Duodenal mucosa (tissue), 2 donors: ENCODE data around the gene KIF1A.

ENCODE experiments used
- H3K27ac ChIP-seq: one replicate; pipeline ENCODE4 v1.7.0; 2013; ENCODE audit warnings: low read depth, low read length
- H3K27me3 ChIP-seq, 2 donors: one replicate each; pipeline ENCODE4 v1.7.0; 2013; ENCODE audit warnings: low read length in 2 of 2, control low read depth in 1 of 2; ENCODE audit not compliant: insufficient read depth in 2 of 2, control insufficient read depth in 1 of 2
- H3K36me3 ChIP-seq, 2 donors: one replicate each; pipeline ENCODE4 v1.7.0; 2013; ENCODE audit warnings: low read length in 2 of 2, control low read depth in 1 of 2; ENCODE audit not compliant: insufficient read depth in 2 of 2, control insufficient read depth in 1 of 2
- H3K4me1 ChIP-seq, 2 donors: one replicate each; pipeline ENCODE4 v1.7.0; 2013; ENCODE audit warnings: low read length in 2 of 2, control low read depth in 1 of 2; ENCODE audit not compliant: insufficient read depth in 2 of 2, control insufficient read depth in 1 of 2
- H3K4me3 ChIP-seq, 2 donors: one replicate each; pipeline ENCODE4 v1.7.0; 2013; ENCODE audit warnings: low read length in 2 of 2, low read depth in 1 of 2
- H3K9ac ChIP-seq, 2 donors: one replicate each; pipeline ENCODE4 v1.7.0; 2013; ENCODE audit warnings: low read length in 2 of 2, low read depth in 1 of 2
- H3K9me3 ChIP-seq, 2 donors: one replicate each; pipeline ENCODE4 v1.7.0; 2013; ENCODE audit warnings: low read length in 2 of 2, control low read depth in 1 of 2; ENCODE audit not compliant: control insufficient read depth in 1 of 2

The KIF1A gene

GRCh38 chr2:240819858-240820606, at the start of gene KIF1A:
TSS of gene KIF1A (minus strand) at chr2:240820219. CDS start at chr2:240797752, 22,467 bp downstream.
- H3K4me3 ChIP-seq, result no peak within 1 kb of the TSS
- peaks cover 47 to 53% of the 10 kb centered on the region in 2 donors for H3K27me3 ChIP-seq
- no peak within 1 kb of the TSS for H3K9ac ChIP-seq
- no peaks in the 10 kb centered on the region for H3K9me3 ChIP-seq
- peaks cover 0 to 2% of the 10 kb centered on the region in 2 donors for H3K4me1 ChIP-seq
- H3K27ac ChIP-seq, result no peak within 1 kb of the TSS
- H3K36me3 ChIP-seq, result no peaks in the 10 kb centered on the region

- H3K4me3 ChIP-seq, result no peak overlapping the region
- H3K4me1 ChIP-seq, result peaks cover 7 to 8% of the 10 kb centered on the region in 2 donors
- H3K9me3 ChIP-seq, result no peaks in the 10 kb centered on the region
- H3K9ac ChIP-seq, result no peak overlapping the region
- H3K27me3 ChIP-seq, result no peaks in the 10 kb centered on the region
- H3K27ac ChIP-seq, result no peak overlapping the region
- no peaks in the 10 kb centered on the region for H3K36me3 ChIP-seq
These were observed 49.3 kb upstream of the KIF1A start for GRCh38 chr2:240869109-240869955.

GRCh38 chr2:240868286-240869108, 48.5 kb upstream of the KIF1A start, which contains the start of gene AGXT:
TSS of gene AGXT (plus strand) at chr2:240868824. CDS start at chr2:240868866, 42 bp downstream.
- H3K27me3 ChIP-seq, result no peaks in the 10 kb centered on the region
- no peak within 1 kb of the TSS for H3K27ac ChIP-seq
- no peaks in the 10 kb centered on the region for H3K36me3 ChIP-seq
- H3K9ac ChIP-seq, result no peak within 1 kb of the TSS
- no peaks in the 10 kb centered on the region for H3K9me3 ChIP-seq
- no peak within 1 kb of the TSS for H3K4me3 ChIP-seq
- peaks cover 0 to under 1% of the 10 kb centered on the region in 2 donors for H3K4me1 ChIP-seq

- no peaks in the 10 kb centered on the region for H3K36me3 ChIP-seq
- no peaks in the 10 kb centered on the region for H3K9me3 ChIP-seq
These were observed 45.4 kb upstream of the KIF1A start for GRCh38 chr2:240865391-240865790.

GRCh38 chr2:240864475-240864874, 44.5 kb upstream of the KIF1A start:
- Histone ChIP-seq H3K27ac (no peak overlapping the region), H3K9me3 (no peaks in the 10 kb centered on the region), H3K4me1 (no peaks in the 10 kb centered on the region), H3K27me3 (no peaks in the 10 kb centered on the region), H3K4me3 (no peak overlapping the region), H3K36me3 (no peaks in the 10 kb centered on the region), H3K9ac (no peak overlapping the region)

More at GRCh38 chr2:240865391-240865790, 45.4 kb upstream of the KIF1A start:
- H3K27ac ChIP-seq, result no peak overlapping the region
- no peaks in the 10 kb centered on the region for H3K27me3 ChIP-seq
- H3K4me1 ChIP-seq, result no peaks in the 10 kb centered on the region
- no peak overlapping the region for H3K9ac ChIP-seq
- H3K4me3 ChIP-seq, result no peak overlapping the region

GRCh38 chr2:240861547-240861946, 41.5 kb upstream of the KIF1A start:
- no peaks in the 10 kb centered on the region for H3K9me3 ChIP-seq

GRCh38 chr2:240858871-240859270, 38.9 kb upstream of the KIF1A start:
- Histone ChIP-seq H3K9ac (no peak overlapping the region), H3K27ac (no peak overlapping the region), H3K36me3 (no peaks in the 10 kb centered on the region), H3K4me1 (peaks cover 9 to 14% of the 10 kb centered on the region in 2 donors), H3K4me3 (no peak overlapping the region), H3K27me3 (no peaks in the 10 kb centered on the region), H3K9me3 (peaks cover 2 to 11% of the 10 kb centered on the region in 2 donors)

More at GRCh38 chr2:240861547-240861946, 41.5 kb upstream of the KIF1A start:
- no peaks in the 10 kb centered on the region for H3K27me3 ChIP-seq
- H3K4me3 ChIP-seq, result no peak overlapping the region
- peaks cover 9 to 14% of the 10 kb centered on the region in 2 donors for H3K4me1 ChIP-seq
- H3K36me3 ChIP-seq, result no peaks in the 10 kb centered on the region
- no peak overlapping the region for H3K27ac ChIP-seq
- no peak overlapping the region for H3K9ac ChIP-seq

- Histone ChIP-seq H3K27me3 (no peaks in the 10 kb centered on the region), H3K4me3 (no peak overlapping the region), H3K36me3 (no peaks in the 10 kb centered on the region), H3K27ac (no peak overlapping the region), H3K9ac (no peak overlapping the region), H3K4me1 (peaks cover 9 to 14% of the 10 kb centered on the region in 2 donors), H3K9me3 (peaks cover 2 to 11% of the 10 kb centered on the region in 2 donors)
These were observed 38.3 kb upstream of the KIF1A start for GRCh38 chr2:240858321-240858720.

- peaks cover 2 to 11% of the 10 kb centered on the region in 2 donors for H3K9me3 ChIP-seq
- H3K4me1 ChIP-seq, result peaks cover 9 to 14% of the 10 kb centered on the region in 2 donors
- no peak overlapping the region for H3K9ac ChIP-seq
- H3K27me3 ChIP-seq, result no peaks in the 10 kb centered on the region
- no peak overlapping the region for H3K4me3 ChIP-seq
- H3K36me3 ChIP-seq, result no peaks in the 10 kb centered on the region
- H3K27ac ChIP-seq, result no peak overlapping the region
These were observed 37.3 kb upstream of the KIF1A start for GRCh38 chr2:240857039-240858008.
